HS-5 (cell line): ENCODE measurements around the gene KCNE3.

Source experiments
- DNase-seq: peaks from one replicate; pipeline ENCODE4 v3.0.0-alpha.2; 2012; ENCODE audit warnings: low read depth

The KCNE3 gene

GRCh38 chr11:74471668-74472429 is 4.5 kb upstream of the KCNE3 start:
- no peak for DNase-seq

- no peak for DNase-seq
Measured at GRCh38 chr11:74471037-74471436, 3.7 kb upstream of the KCNE3 start.

GRCh38 chr11:74470526-74470925 is 3.2 kb upstream of the KCNE3 start:
- no peak for DNase-seq

GRCh38 chr11:74468936-74469335 is 1.6 kb upstream of the KCNE3 start:
- no peak for DNase-seq

- DNase-seq, result no peak
Measured at GRCh38 chr11:74468521-74468920, 1.2 kb upstream of the KCNE3 start.

GRCh38 chr11:74468058-74468457 is 709 bp upstream of the KCNE3 start:
- no peak for DNase-seq

- DNase-seq, result no peak
Measured at GRCh38 chr11:74465291-74465708, 2.0 kb downstream of the KCNE3 start.

DNA sequence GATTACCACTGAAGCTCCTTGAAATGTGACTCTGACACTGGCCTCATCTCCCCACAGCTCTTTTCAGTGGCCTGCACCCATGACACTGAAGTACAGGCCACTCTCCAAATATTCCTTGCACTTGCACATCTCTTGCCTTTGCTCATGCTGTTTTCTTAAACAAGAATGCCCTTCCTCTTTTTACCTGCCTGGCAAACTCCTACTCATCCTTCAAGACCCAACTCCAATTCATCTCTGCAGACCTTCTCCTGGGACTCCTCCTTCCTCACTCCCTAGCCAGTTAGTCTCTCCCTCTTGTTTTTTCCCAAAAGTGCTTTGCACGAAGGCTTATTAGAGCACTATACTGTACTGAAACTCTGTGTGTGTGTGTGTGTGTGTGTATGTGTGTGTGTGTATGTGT is 2.6 kb downstream of the KCNE3 start:
- DNase-seq, result no peak

GRCh38 chr11:74463216-74463615 is 4.1 kb downstream of the KCNE3 start:
- no peak for DNase-seq

- no peak for DNase-seq
Measured at GRCh38 chr11:74462631-74463030, 4.7 kb downstream of the KCNE3 start.

GRCh38 chr11:74462009-74462408 is 5.3 kb downstream of the KCNE3 start:
- no peak for DNase-seq

DNA sequence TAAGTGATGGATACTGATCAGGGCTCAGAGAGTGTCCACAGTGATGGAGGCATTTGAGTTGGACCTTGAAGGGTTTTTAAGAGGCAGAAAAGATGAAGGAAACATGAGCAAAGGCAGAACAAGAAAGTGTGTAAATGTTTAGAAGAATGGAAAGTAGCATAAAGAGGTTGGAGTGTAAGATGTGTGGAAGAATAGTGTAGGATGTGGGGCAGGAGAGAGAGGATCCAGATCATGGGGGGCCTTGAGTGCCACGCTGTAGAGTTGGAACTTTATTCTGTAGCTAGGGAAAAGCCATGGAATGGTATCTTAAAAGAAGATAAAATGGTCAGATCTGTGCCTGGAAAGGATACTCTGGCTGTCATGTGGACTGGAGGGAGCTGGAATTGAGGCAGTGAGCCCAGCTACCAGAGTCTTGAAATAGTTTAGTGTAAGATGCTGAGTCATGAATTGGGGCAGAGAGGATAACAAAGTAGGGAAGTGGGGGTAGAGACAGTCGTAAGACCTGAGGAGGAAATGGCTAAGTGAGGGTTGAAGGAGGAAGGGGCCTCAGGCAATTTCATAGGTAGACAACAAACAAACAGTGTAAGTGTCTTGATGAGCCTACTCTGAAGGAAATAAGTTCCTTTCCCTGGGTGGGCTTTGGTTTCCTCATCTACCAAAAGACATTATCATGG is 6.7 kb downstream of the KCNE3 start:
- DNase-seq, result no peak

DNA sequence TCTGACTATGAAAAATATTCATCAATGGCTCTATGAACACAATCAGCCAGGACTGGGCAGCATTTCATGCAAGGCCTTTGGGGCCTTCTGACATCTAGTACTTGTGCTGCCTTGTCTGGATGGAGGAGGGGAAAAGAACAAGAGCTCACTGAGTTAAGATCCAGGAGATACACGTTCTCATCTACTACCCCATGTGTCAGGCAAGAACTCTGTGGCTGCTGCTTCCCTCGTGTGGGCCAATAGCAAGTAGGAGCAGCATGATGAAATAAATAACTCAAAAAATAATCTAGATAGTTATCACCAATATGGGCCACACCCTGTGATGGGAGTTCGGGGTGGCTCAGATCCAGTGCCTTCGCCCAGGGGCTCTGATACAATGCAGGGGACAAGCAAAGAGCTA is 7.3 kb downstream of the KCNE3 start:
- DNase-seq, result no peak

DNA sequence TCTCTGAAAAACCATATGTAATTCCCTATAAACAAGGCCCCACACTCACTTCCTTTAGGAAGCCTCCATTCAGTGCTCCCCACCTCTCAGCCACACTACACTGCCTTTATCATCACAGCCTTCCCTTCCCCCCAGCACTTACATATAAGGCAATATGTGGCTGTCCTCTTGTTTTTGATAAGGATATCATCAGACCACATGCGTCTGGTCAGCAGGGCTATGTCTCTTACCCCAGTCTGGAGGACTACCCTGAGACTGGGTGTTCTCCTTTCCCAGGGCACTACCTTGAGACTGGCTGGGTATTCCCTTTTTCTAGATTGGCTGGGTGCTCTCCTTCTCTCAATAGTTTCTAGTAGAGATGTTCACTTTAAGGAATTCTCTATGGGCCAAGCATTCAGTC is 7.8 kb downstream of the KCNE3 start:
- no peak for DNase-seq

GRCh38 chr11:74457356-74457755 is 10.0 kb downstream of the KCNE3 start:
- no peak for DNase-seq

- peak; percentile 23 for DNase-seq
Measured at GRCh38 chr11:74453373-74453975, 13.9 kb downstream of the KCNE3 start.

DNA sequence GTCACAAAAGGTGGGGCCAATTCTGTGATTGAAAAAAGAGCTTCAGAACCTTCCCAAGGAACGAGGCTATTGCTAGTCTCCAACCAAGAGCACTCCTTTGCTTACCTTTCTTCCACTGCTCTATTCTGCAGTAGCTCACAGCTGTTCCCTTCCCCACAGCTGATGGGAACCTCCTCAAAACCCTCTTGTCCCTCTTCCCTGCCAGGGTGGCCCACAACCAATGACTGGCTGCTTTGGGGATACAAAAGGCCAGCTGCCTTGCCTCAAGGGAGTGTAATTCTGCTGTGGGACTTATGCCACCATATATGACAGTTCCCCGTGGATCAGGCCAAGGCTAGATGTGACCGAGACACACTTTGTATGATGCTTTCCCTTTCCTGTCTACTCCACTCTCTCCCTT is 15.0 kb downstream of the KCNE3 start:
- DNase-seq, result no peak

DNA sequence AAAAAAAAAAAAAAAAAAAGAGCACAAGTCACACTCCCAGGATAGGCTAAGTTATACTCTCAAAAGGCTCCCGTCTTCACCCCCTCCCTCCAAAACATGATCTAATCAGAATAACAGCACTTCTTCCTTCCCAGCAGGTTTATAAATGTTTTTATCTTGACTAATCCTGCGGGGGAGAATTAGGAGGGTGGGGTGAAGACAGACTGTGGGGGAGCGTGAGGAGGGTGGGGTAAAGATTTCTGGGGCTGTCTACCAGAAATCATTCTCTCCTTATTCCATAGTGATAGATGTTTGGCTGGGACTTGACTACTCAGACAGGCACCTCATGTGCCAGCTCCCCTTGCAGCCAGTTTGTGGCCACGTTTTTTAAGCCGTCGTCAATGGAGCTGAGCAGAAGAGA is 17.0 kb downstream of the KCNE3 start:
- DNase-seq, result no peak

DNA sequence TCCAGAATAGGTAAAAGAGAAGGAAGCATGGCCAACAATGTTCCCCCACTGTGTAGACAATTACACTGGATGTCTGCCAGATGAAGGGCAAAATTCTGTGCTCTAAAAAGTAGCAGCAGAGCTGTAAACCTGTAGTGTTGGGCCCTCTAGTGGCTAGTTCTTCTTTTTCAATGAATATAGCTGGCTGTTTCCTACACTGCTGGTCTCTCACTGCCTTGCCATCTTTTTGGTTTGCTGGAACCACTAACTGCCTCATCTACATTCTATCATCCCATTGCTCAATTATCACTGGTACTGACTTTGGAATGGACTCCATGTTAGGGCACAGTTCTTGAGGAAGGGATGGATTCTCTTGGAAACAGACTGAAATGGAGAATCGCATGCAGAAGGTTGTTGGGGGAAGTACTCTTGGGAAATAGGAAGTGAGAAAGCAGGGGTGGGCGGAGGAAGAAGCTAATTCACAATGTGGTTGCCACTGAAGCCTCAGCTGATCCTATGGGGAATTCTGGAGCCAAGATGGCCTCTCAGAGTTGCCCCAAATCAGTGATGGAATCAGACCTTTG is 17.9 kb downstream of the KCNE3 start:
- peak; percentile 69 for DNase-seq

DNA sequence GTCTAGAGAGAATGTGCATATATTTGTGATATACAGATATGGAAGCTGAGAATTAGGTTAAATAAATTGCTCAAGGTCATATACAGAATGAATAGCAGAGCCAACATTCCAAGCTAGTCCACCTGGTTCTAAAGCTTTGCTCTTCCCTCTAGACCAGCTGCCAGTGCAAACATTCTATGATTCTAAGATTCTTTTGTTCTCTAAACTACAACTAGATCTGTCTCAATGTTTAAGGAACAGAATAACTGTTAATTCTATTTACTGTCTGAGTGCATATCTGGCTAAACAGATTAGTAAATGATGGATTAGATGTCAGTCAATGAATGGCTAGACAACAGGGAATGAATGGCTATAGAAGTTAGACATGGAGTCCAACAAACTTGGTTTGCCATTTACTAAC is 19.6 kb downstream of the KCNE3 start:
- DNase-seq, result no peak

DNA sequence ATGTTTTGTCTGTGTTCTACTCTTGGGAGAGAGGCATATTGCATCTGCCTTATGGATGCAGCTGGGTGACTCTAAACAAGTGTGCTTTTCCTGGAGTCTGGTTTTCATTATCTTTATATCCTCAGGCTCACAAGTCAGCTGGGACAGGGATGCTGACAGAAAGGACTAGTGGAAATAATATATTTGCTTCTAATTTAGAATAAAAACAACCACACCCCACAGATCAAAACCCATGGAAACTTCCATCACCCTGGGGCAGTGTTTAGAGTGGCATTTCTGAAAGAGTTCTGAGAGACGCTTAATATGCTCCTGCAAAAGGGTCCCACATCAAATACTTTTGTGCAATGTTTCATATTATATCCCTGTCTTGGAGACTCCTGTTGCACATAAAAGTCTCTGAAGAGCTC is 20.8 kb downstream of the KCNE3 start:
- no peak for DNase-seq

GRCh38 chr11:74444173-74444826 is 23.0 kb downstream of the KCNE3 start:
- no peak for DNase-seq
